Transverse colon (tissue), 4 donors: Measurements from ENCODE around the gene GOLGA2. TPM values are rescaled to one million over a fixed set of nuclear protein-coding genes. Genes with fewer than 3 reads are reported as not detected.

ENCODE experiments used
- DNase-seq: peaks from one replicate; pipeline ENCODE4 v3.0.0-alpha.2; 2019
- H3K27ac ChIP-seq, 4 donors: fragments of 200-600 bp; sonication (generic); 2 replicates each; pipeline ENCODE4 v1.5.1; 2016 to 2018; ENCODE audit warnings: inconsistent platforms in 4 of 4
- H3K27me3 ChIP-seq: fragments of 200-600 bp; sonication (generic); 2 replicates; pipeline ENCODE4 v1.5.1; 2017; ENCODE audit warnings: inconsistent platforms
- H3K36me3 ChIP-seq, 4 donors: fragments of 200-600 bp; sonication (generic); 2 replicates each; pipeline ENCODE4 v1.5.1; 2017 to 2019; ENCODE audit warnings: inconsistent platforms in 4 of 4
- H3K4me1 ChIP-seq, 4 donors: fragments of 200-600 bp; sonication (generic); 2 replicates each; pipeline ENCODE4 v1.5.1; 2017 to 2020; ENCODE audit warnings: inconsistent platforms in 4 of 4
- H3K4me3 ChIP-seq, 4 donors: fragments of 200-600 bp; sonication (generic); 1 replicate in 1 of 4; 2 replicates in 3 of 4; pipeline versions ENCODE4 v1.5.1 to v1.6.1; 2017 to 2019; ENCODE audit warnings: inconsistent platforms in 4 of 4
- H3K9me3 ChIP-seq, 2 donors: fragments of 200-600 bp; sonication (generic); 2 replicates each; pipeline ENCODE4 v1.5.1; 2017 to 2019; ENCODE audit warnings: inconsistent platforms in 2 of 2
- EP300 ChIP-seq: sonication (generic); formaldehyde crosslinking; IDR thresholded peaks from one replicate; pipeline ENCODE4 v1.6.1; 2017; ENCODE audit warnings: antibody characterized with exemption, low read depth
- POLR2A ChIP-seq: fragments of 450-650 bp; IDR thresholded peaks from one replicate; pipeline ENCODE4 v1.6.1; 2016; ENCODE audit warnings: antibody characterized with exemption, mild to moderate bottlenecking, moderate library complexity
- POLR2AphosphoS5 ChIP-seq, 3 donors: sonication (generic); formaldehyde crosslinking; IDR thresholded peaks; one replicate each; pipeline ENCODE4 v1.6.1; 2016; ENCODE audit warnings: antibody characterized with exemption in 3 of 3
- WGBS, 2 donors: methylation state at CpG; one replicate each; pipeline ENCODE4 v1.1.5; 2018; ENCODE audit warnings: low coverage in 1 of 2; 5-methylcytosine and 5-hydroxymethylcytosine counted together
- in situ Hi-C, 4 donors: fragments of 200-750 bp; cut with MboI; loops; one replicate each; pipeline versions ENCODE4 v1.15.0 to v1.15.1; 2017; ENCODE audit warnings: low sequenced_read_pairs in 3 of 4, low pct_ligation_motif_present in 1 of 4, low pct_unique_long_range_greater_than_20kb in 1 of 4
- intact Hi-C: fragments of 100-400 bp; cut with DNase I; formaldehyde crosslinking; loops from one replicate; pipeline ENCODE4 v1.15.1; 2023; ENCODE audit warnings: low total_unique reads
- small RNA-seq, 4 donors: library from RNA; depleted of rRNA; stranded (forward); fragments of <200 nt; gene quantifications; one replicate each; pipeline ENCODE3, GENCODE V24; 2016
- total RNA-seq, 4 donors: library from RNA; depleted of rRNA; stranded (reverse); fragments of >200 nt; gene quantifications; one replicate each; pipeline ENCODE4 v1.1.0, GENCODE V29; 2016
- TF ChIP-seq, protein P1 (sequence below), 5 experiments: fragments of 200-600 bp in 3 of 5; fragments of 450-650 bp in 2 of 5; sonication (generic) in 3 of 5; IDR thresholded peaks; 1 replicate in 2 of 5; 2 replicates in 3 of 5; pipeline ENCODE4 v1.5.1; 2016 to 2017; ENCODE audit warnings: antibody characterized with exemption in 5 of 5, inconsistent platforms in 3 of 5, mild to moderate bottlenecking in 2 of 5, moderate library complexity in 1 of 5

The GOLGA2 gene
- total RNA-seq, 4 donors from 2014 or later: 69.9 to 206 (median 75.5) TPM

DNA sequence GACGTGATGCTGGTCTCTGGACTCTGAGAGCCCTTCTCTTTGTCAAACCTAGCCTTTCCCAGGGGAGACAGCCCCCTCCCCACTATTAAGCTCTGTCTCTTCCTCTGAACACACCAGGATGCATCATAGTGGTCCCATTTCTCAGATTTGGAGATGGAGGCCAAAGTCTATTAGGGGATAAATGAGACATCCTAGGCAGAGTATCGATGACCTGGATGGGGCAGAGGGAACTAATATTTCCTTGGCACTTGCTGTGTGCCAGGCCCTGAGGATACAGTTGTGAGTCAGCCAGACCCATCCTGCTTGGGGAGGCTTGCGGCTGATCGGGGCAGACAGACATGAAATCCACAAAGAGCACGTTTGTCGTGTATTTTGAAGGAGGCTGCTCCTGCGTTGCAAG, 67.4 kb downstream of the GOLGA2 start:
- Histone ChIP-seq H3K4me3 (no peak overlapping the region), H3K4me1 (peaks cover 4 to 24% (median 13%) of the 10 kb centered on the region in 4 donors), H3K9me3 (no peaks in the 10 kb centered on the region), H3K27me3 (peaks cover 18% of the 10 kb centered on the region), H3K36me3 (no peaks in the 10 kb centered on the region), H3K27ac (no peak overlapping the region)
- intact Hi-C loops: no loop called here
- TF ChIP-seq POLR2AphosphoS5 (IDR thresholded peaks at IDR 0.05) (no peak), POLR2A (no peak), EP300 (no peak)
- TF ChIP-seq, protein P1, sequence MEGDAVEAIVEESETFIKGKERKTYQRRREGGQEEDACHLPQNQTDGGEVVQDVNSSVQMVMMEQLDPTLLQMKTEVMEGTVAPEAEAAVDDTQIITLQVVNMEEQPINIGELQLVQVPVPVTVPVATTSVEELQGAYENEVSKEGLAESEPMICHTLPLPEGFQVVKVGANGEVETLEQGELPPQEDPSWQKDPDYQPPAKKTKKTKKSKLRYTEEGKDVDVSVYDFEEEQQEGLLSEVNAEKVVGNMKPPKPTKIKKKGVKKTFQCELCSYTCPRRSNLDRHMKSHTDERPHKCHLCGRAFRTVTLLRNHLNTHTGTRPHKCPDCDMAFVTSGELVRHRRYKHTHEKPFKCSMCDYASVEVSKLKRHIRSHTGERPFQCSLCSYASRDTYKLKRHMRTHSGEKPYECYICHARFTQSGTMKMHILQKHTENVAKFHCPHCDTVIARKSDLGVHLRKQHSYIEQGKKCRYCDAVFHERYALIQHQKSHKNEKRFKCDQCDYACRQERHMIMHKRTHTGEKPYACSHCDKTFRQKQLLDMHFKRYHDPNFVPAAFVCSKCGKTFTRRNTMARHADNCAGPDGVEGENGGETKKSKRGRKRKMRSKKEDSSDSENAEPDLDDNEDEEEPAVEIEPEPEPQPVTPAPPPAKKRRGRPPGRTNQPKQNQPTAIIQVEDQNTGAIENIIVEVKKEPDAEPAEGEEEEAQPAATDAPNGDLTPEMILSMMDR (IDR thresholded peaks at IDR 0.05): no peak
- 73% methylated on average over 7 of the region's 7 CpGs; no CpG with 5 or more reads in 1 of the 2 donors for WGBS, 2 donors
- in situ Hi-C loops: no loop called here
- DNase-seq: no peak

DNA sequence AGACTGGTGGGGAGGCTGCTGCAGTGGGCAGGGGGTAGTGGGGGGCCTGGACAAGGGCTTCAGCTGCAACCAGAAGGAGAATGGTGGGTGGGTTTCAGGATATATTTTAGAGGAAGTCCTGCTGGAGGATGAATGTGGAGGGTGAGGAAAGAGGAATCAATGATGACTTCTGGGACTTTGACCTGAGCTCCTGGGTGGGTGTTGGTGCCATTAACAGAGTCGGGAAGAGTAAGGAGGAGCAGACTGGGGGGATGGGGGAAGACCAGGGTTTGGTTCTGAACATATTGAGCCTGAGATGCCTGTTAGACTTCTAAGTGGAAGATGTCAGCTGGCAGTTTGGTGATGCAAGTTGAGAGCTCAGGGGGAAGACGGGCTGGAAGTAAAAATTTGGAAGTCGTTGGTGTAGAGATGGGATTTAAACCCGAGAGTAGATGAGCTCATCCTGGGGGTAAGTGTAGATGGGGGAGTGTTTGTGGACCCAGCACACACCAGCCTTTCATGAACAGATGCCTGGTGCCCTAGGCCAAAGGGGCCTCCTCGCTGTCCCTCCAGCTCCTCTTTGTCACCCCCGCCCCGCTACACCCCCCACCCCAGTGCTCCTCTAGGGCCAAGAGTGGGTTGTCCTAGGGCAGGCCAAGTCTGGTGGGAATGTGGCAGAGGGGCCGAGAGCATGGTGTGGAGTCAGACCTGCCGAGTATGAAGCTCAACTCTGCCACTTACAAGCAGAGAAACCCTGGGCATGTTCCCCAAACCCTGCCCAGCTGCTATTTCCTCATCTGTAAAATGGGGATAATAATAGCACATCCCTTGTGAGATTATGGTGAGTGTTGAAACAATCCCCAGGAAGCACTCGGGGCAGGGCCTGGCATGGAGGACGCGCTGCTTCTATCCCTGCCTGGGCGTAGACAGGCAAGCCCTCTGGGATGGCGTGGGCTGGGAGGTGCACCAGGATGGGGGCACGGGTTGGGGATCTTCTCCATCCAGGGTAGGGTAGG, 68.6 kb downstream of the GOLGA2 start:
- H3K27ac ChIP-seq: no peak overlapping the region
- no peaks in the 10 kb centered on the region for H3K36me3 ChIP-seq
- H3K9me3 ChIP-seq: no peaks in the 10 kb centered on the region
- intact Hi-C loops (no loop called here), in situ Hi-C loops (no loop called here)
- H3K4me3 ChIP-seq: no peak overlapping the region
- WGBS, 2 donors: 31 to 75% methylated on average over 4 to 14 of the region's 15 CpGs
- TF ChIP-seq, protein P1 (IDR thresholded peaks at IDR 0.05): no peak
- no peak for TF ChIP-seq EP300
- TF ChIP-seq POLR2A: no peak
- TF ChIP-seq POLR2AphosphoS5 (IDR thresholded peaks at IDR 0.05): no peak
- H3K27me3 ChIP-seq: peaks cover 20% of the 10 kb centered on the region
- H3K4me1 ChIP-seq: peaks cover 4 to 25% (median 15%) of the 10 kb centered on the region in 4 donors
- DNase-seq: no peak

DNA sequence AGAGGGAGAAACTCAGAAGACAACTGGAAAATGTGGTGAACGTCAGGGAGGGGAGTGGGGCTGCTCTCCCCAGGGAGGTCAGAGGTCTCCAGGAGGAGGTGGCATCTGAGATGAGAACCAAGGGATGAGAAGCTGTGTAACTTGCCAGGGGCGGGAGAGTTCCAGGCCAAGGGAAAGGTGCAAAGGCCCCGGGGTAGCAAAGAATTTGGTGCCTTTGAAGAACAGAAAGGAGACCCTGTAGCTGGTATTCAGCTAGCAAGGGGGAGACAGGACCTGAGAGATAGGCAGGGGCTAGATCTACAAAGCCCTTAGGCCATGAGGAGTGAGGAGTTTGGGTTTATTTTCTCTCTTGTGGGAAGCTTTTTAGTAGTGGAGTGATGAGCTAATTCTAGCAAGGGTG, 69.3 kb downstream of the GOLGA2 start:
- intact Hi-C loops (no loop called here), in situ Hi-C loops (no loop called here)
- Histone ChIP-seq H3K9me3 (no peaks in the 10 kb centered on the region), H3K27ac (no peak overlapping the region), H3K36me3 (no peaks in the 10 kb centered on the region), H3K27me3 (peaks cover 20% of the 10 kb centered on the region), H3K4me3 (no peak overlapping the region), H3K4me1 (peaks cover 4 to 20% (median 13%) of the 10 kb centered on the region in 4 donors)
- WGBS, 2 donors: 65 to 100% methylated on average over 1 to 3 of the region's 3 CpGs
- TF ChIP-seq POLR2AphosphoS5 (IDR thresholded peaks at IDR 0.05) (no peak), POLR2A (no peak), EP300 (no peak)
- TF ChIP-seq, protein P1 (IDR thresholded peaks at IDR 0.05): no peak
- DNase-seq: no peak

Small RNA genes lying within 50 kb of the gene (small RNA-seq; reads per million reads assigned to genes)
- gene MIR199B (23.4 to 121 (median 59.9) reads per million in 4 donors), gene MIR3154 (0 reads per million in 4 donors)

Other genes with a start within 250 kb of the GOLGA2 start
- 10 to 100 TPM in 3 of 4 donors, under 1 TPM in 1; 0.60 to 23.2 (median 14.0) TPM for gene NAIF1, start 208.7 kb downstream of the GOLGA2 start, total RNA-seq
- gene SLC25A25, start 207.8 kb downstream of the GOLGA2 start, total RNA-seq: 10 to 100 TPM; 25.5 to 35.5 (median 32.5) TPM
- gene PTGES2, start 148.3 kb downstream of the GOLGA2 start, total RNA-seq: 100 to 1,000 TPM; 109 to 434 (median 164) TPM
- 100 to 1,000 TPM in 1 of 4 donors, 10 to 100 TPM in 2, 1 to 10 TPM in 1; 8.6 to 115 (median 37.3) TPM for gene LCN2, start 126.6 kb downstream of the GOLGA2 start, total RNA-seq
- gene BBLN, start 115.7 kb downstream of the GOLGA2 start, total RNA-seq: 100 to 1,000 TPM in 3 of 4 donors, 10 to 100 TPM in 1; 97.3 to 178 (median 149) TPM
- 100 to 1,000 TPM in 1 of 4 donors, 10 to 100 TPM in 3; 59.9 to 211 (median 73.0) TPM for gene CIZ1, start 84.4 kb downstream of the GOLGA2 start, total RNA-seq
- gene DNM1, start 72.6 kb downstream of the GOLGA2 start, total RNA-seq: 10 to 100 TPM in 2 of 4 donors, 1 to 10 TPM in 2; 7.5 to 41.8 (median 14.3) TPM
- gene SWI5, start 269 bp upstream of the GOLGA2 start, total RNA-seq: 10 to 100 TPM in 2 of 4 donors, 1 to 10 TPM in 1, not detected in 1; 7.8 to 20.8 (median 20.8) TPM
- 10 to 100 TPM in 3 of 4 donors, 1 to 10 TPM in 1; 6.0 to 47.0 (median 12.5) TPM for gene TRUB2, start 46.4 kb upstream of the GOLGA2 start, total RNA-seq
- 100 to 1,000 TPM in 3 of 4 donors, 10 to 100 TPM in 1; 90.8 to 117 (median 109) TPM for gene COQ4, start 46.8 kb upstream of the GOLGA2 start, total RNA-seq
- gene SLC27A4, start 64.5 kb upstream of the GOLGA2 start, total RNA-seq: 10 to 100 TPM; 26.3 to 92.4 (median 44.2) TPM
- gene URM1, start 95.4 kb upstream of the GOLGA2 start, total RNA-seq: 10 to 100 TPM; 24.7 to 37.5 (median 27.9) TPM
- gene CERCAM, start 144.8 kb upstream of the GOLGA2 start, total RNA-seq: 10 to 100 TPM in 1 of 4 donors, 1 to 10 TPM in 3; 4.5 to 19.7 (median 7.8) TPM
- 10 to 100 TPM; 13.2 to 62.3 (median 19.8) TPM for gene ODF2, start 180.0 kb upstream of the GOLGA2 start, total RNA-seq
- 100 to 1,000 TPM in 1 of 4 donors, 10 to 100 TPM in 3; 24.3 to 120 (median 58.7) TPM for gene GLE1, start 228.7 kb upstream of the GOLGA2 start, total RNA-seq